Esophagus squamous epithelium (tissue), 4 donors: ENCODE measurements around the gene GRAMD2B.

ENCODE experiments used
- POLR2A ChIP-seq, 4 donors: fragments of 450-650 bp; IDR thresholded peaks; one replicate each; pipeline ENCODE4 v1.6.1; 2017; ENCODE audit warnings: antibody characterized with exemption in 4 of 4, mild to moderate bottlenecking in 4 of 4, moderate library complexity in 3 of 4
- TF ChIP-seq, protein P1 (sequence below), 6 experiments: fragments of 450-650 bp in 4 of 6; fragments of 200-600 bp in 2 of 6; sonication (generic) in 2 of 6; IDR thresholded peaks; one replicate each; pipeline ENCODE4 v1.5.1; 2016 to 2019; ENCODE audit warnings: antibody characterized with exemption in 6 of 6, mild to moderate bottlenecking in 4 of 6, moderate library complexity in 4 of 6

DNA sequence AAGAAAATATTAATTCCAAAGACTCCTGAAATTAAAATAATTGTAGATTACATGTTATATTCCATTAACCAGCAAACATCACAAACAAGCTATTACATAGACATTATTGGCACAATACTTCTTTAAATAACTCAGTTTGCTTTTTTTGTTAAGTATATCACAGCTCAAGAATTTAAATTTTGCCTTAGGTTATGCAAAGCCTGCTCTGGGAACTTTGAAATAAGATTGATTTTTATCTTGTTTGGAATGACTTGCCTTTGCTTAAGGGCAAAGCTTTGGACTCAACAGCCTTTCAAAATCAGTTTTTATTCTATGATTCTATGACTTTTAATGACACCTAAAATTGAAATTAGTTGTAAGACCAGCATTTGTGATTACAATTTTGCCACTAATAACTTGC is 93.6 kb downstream of the GRAMD2B start:
- TF ChIP-seq, protein P1, sequence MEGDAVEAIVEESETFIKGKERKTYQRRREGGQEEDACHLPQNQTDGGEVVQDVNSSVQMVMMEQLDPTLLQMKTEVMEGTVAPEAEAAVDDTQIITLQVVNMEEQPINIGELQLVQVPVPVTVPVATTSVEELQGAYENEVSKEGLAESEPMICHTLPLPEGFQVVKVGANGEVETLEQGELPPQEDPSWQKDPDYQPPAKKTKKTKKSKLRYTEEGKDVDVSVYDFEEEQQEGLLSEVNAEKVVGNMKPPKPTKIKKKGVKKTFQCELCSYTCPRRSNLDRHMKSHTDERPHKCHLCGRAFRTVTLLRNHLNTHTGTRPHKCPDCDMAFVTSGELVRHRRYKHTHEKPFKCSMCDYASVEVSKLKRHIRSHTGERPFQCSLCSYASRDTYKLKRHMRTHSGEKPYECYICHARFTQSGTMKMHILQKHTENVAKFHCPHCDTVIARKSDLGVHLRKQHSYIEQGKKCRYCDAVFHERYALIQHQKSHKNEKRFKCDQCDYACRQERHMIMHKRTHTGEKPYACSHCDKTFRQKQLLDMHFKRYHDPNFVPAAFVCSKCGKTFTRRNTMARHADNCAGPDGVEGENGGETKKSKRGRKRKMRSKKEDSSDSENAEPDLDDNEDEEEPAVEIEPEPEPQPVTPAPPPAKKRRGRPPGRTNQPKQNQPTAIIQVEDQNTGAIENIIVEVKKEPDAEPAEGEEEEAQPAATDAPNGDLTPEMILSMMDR (IDR thresholded peaks at IDR 0.05): no peak
- no peak for TF ChIP-seq POLR2A (IDR thresholded peaks at IDR 0.05)
